Fibroblast of mammary gland (primary cell): ENCODE data around the gene FGD6.
"Not testable (repeated sequence)": the region's sequence is repeated elsewhere in the genome, so short reads cannot be mapped to it uniquely, and the experiment has no call there.

Experiments used
- DNase-seq: peaks from one replicate; pipeline ENCODE4 v3.0.0-alpha.2; 2010; ENCODE audit warnings: low read depth
- H3K4me3 ChIP-seq: 2 replicates; pipeline ENCODE4 v1.5.1; 2011; ENCODE audit warnings: low read depth, mild to moderate bottlenecking, low read length, moderate library complexity; ENCODE audit not compliant: control insufficient read depth
- TF ChIP-seq, protein P1 (sequence below): conservative IDR thresholded peaks from 2 replicates; pipeline ENCODE4 v1.5.1; 2011; ENCODE audit warnings: low read depth, low read length, inconsistent platforms; ENCODE audit not compliant: control insufficient read depth, insufficient read depth

Gene FGD6

DNA sequence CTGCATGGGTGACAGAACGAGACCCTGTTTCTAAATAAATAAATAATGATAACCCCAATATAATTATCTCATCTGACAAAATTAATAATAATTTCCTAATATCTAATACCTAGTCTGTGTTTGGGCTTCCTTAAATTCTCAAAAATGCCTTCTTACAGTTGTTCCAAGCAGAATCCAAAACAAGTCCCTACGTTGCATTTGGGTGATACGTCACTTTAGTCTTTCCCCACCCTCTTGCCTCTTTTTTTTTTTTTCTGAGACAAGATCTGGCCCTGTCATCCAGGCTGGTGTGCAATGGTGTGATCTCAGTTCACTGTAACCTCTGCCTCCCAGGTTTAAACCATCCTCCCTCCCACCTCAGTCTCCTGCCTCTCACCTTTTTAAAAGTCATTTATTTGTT, 27.1 kb upstream of the FGD6 start:
- no peak for DNase-seq

DNA sequence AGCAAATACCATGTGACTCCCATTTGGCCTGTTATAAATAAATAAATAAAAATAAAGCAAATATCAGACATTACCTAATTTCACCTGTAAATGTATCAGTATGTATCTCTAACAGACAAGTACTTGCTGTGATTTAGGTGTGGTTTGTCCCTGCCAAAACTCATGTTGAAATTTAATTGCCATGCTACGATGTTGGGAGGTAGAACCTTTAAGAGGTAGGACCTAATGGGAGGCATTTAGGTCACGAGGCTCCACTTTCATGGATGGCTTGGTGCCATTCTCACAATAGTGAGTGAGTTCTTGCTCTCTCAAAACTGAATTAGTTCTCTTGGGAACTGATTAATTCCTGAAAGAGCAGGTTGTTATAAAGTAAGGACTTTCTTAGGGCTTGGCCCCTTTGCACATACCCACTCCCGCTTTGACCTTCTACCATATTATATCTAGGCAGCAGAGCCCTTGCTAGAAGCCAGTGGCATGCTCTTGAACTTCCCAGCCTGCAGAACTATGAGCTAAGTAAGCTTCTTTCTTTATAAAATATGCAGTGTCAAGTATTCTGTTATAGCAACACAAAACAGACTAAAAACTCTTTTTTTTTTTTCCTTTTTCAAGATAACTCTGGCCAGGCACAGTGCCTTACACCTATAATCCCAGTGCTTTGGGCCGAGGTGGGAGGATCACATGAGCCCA, 26.4 kb upstream of the FGD6 start:
- TF ChIP-seq, protein P1, sequence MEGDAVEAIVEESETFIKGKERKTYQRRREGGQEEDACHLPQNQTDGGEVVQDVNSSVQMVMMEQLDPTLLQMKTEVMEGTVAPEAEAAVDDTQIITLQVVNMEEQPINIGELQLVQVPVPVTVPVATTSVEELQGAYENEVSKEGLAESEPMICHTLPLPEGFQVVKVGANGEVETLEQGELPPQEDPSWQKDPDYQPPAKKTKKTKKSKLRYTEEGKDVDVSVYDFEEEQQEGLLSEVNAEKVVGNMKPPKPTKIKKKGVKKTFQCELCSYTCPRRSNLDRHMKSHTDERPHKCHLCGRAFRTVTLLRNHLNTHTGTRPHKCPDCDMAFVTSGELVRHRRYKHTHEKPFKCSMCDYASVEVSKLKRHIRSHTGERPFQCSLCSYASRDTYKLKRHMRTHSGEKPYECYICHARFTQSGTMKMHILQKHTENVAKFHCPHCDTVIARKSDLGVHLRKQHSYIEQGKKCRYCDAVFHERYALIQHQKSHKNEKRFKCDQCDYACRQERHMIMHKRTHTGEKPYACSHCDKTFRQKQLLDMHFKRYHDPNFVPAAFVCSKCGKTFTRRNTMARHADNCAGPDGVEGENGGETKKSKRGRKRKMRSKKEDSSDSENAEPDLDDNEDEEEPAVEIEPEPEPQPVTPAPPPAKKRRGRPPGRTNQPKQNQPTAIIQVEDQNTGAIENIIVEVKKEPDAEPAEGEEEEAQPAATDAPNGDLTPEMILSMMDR: no peak
- DNase-seq: no peak
- no peak overlapping the region for H3K4me3 ChIP-seq

More for the DNA sequence above, 27.1 kb upstream of the FGD6 start:
- no peak overlapping the region for H3K4me3 ChIP-seq
- TF ChIP-seq, protein P1: no peak

GRCh38 chr12:95241761-95242506, 24.7 kb upstream of the FGD6 start:
- no peak overlapping the region for H3K4me3 ChIP-seq
- DNase-seq: no peak
- TF ChIP-seq, protein P1: no peak

- H3K4me3 ChIP-seq, DNase-seq: not testable (repeated sequence)
These were observed 23.9 kb upstream of the FGD6 start for GRCh38 chr12:95241138-95241537.

DNA sequence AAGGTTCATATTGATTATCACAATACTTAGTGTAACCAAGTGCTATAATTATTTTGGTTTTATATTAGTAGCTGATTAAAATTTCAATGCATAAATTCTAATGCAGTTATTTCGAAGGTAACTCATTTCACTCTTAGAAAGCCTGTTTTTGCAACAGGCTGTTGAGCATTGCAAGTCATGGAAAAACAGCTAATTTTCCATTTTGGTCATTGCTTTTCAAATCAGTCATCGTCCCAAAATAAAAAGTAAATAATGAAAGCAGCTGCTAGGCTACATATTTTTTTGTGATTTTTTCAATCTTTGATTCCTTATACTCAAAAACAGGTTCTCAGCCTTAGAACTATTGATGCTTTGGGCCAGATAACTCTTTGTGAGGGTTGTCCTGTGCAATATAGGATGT, 23.3 kb upstream of the FGD6 start:
- TF ChIP-seq, protein P1: no peak
- DNase-seq: no peak

GRCh38 chr12:95239835-95240234, 22.6 kb upstream of the FGD6 start:
- DNase-seq, H3K4me3 ChIP-seq: not testable (repeated sequence)

More for the DNA sequence above, 23.3 kb upstream of the FGD6 start:
- H3K4me3 ChIP-seq: no peak overlapping the region

DNA sequence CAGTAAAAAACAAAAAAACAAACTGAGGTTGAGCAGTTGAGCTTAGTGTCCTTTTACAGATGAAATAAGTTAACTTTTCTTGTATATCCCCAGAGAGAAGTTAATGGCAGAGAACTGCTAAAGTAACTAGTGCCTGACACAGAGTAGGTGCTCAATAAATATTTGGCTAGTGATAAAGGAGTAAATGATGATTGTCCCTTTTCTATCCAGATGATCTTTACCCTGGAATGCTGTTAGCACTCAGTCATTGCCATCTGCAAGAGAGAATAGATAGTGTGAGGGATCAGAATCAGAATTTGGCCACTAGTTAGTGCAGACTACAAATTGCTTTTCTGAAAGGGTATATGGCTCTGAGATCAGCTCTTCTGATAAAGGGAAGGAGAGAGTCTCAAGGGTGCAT, 21.9 kb upstream of the FGD6 start:
- DNase-seq: no peak
- H3K4me3 ChIP-seq: no peak overlapping the region
- TF ChIP-seq, protein P1: no peak
